Motor neuron (in vitro differentiated cells): ENCODE data around the gene MBD3L4. TPM values are rescaled to one million over a fixed set of nuclear protein-coding genes. Genes with fewer than 3 reads are reported as not detected.
"Not testable (repeated sequence)": the region's sequence is repeated elsewhere in the genome, so short reads cannot be mapped to it uniquely, and the experiment has no call there.

ENCODE experiments used
- ATAC-seq, 8 experiments: fragments of 200-7000 bp; cut with Tn5 transposase; replicated peaks in 6 of 8; 2 replicates each; pipeline ENCODE4 v1.8.0; 2021; ENCODE audit warnings: mild to moderate bottlenecking in 8 of 8, moderate library complexity in 8 of 8
- H3K27ac ChIP-seq, 2 donors: fragments of 250-450 bp; sonication (Bioruptor Pico); 2 replicates each; pipeline ENCODE4 v1.9.0; 2021; ENCODE audit warnings: antibody characterized with exemption in 2 of 2, mild to moderate bottlenecking in 2 of 2, moderate library complexity in 1 of 2
- H3K4me1 ChIP-seq, 2 donors: fragments of 250-450 bp; sonication (Bioruptor Pico); replicated peaks in 1 of 2; 2 replicates each; pipeline ENCODE4 v1.6.1; 2021; ENCODE audit warnings: antibody characterized with exemption in 2 of 2, mild to moderate bottlenecking in 2 of 2, moderate library complexity in 1 of 2
- H3K4me3 ChIP-seq, 5 donors: fragments of 250-450 bp; sonication (Bioruptor Pico); 2 replicates each; pipeline ENCODE4 v1.9.0; 2021; ENCODE audit warnings: antibody characterized with exemption in 5 of 5, mild to moderate bottlenecking in 5 of 5, moderate library complexity in 4 of 5
- WGBS, 10 experiments: fragments of 450-650 bp; shearing (Covaris generic); methylation state at CpG; one replicate each; pipeline ENCODE4 v1.0.0; 2022; 5-methylcytosine and 5-hydroxymethylcytosine counted together
- in situ Hi-C, 9 experiments: fragments of 400-800 bp; cut with MboI; loops; one replicate each; pipeline ENCODE4 v1.15.0; 2021; ENCODE audit warnings: low sequenced_read_pairs in 9 of 9, low pct_unique_long_range_greater_than_20kb in 2 of 9; ENCODE audit not compliant: unreplicated experiment in 9 of 9
- total RNA-seq, 8 experiments: library from RNA; unstranded; fragments of 300-600 nt; gene quantifications; 2 replicates each; pipeline versions ENCODE4 v1.2.3 to v1.2.4, GENCODE V29; 2022

Gene MBD3L4
- total RNA-seq, 8 experiments from 2014 or later: 0.71 TPM; not detected in 7

- WGBS, 10 experiments: 40 to 86% (median 68%) methylated on average over 1 to 8 of the region's 9 CpGs; no CpG with 5 or more reads in 3 of the 10 experiments
- no peak overlapping the region for H3K4me3 ChIP-seq
- H3K27ac ChIP-seq: no peak overlapping the region
- in situ Hi-C loops: no loop called here
- ATAC-seq: no peak
- no peaks in the 10 kb centered on the region for H3K4me1 ChIP-seq
Measured at GRCh38 chr19:7063764-7064418, 23.9 kb upstream of the MBD3L4 start.

GRCh38 chr19:7063339-7063738 is 23.4 kb upstream of the MBD3L4 start:
- ATAC-seq: no peak
- no peak overlapping the region for H3K27ac ChIP-seq
- 17 to 100% (median 58%) methylated on average over 1 to 4 of the region's 4 CpGs; no CpG with 5 or more reads in 3 of the 10 experiments for WGBS, 10 experiments
- H3K4me3 ChIP-seq: no peak overlapping the region
- in situ Hi-C loops: no loop called here
- H3K4me1 ChIP-seq: no peaks in the 10 kb centered on the region

- H3K4me3 ChIP-seq, in situ Hi-C loops, ATAC-seq, H3K4me1 ChIP-seq, H3K27ac ChIP-seq: not testable (repeated sequence)
- WGBS, 10 experiments: no CpG with 5 or more reads among the region's 2 CpGs
Measured at GRCh38 chr19:7059977-7060376, 20.0 kb upstream of the MBD3L4 start.

- H3K4me1 ChIP-seq, H3K27ac ChIP-seq, H3K4me3 ChIP-seq, in situ Hi-C loops, ATAC-seq: not testable (repeated sequence)
- no CpG with 5 or more reads among the region's 8 CpGs for WGBS, 10 experiments
Measured at GRCh38 chr19:7058576-7058975, 18.6 kb upstream of the MBD3L4 start, which contains the start of gene MBD3L3. MBD3L3 (minus strand) TSS chr19:7058676; CDS start chr19:7058605, 71 bp downstream.

- WGBS, 10 experiments: no CpG with 5 or more reads among the region's 16 CpGs
- ATAC-seq, H3K27ac ChIP-seq, in situ Hi-C loops, H3K4me3 ChIP-seq, H3K4me1 ChIP-seq: not testable (repeated sequence)
Measured at GRCh38 chr19:7056371-7056770, 16.4 kb upstream of the MBD3L4 start.

- in situ Hi-C loops, H3K4me1 ChIP-seq, ATAC-seq, H3K27ac ChIP-seq, H3K4me3 ChIP-seq: not testable (repeated sequence)
- 72 to 75% (median 74%) methylated on average over 7 to 11 of the region's 14 CpGs; no CpG with 5 or more reads in 7 of the 10 experiments for WGBS, 10 experiments
Measured at GRCh38 chr19:7055679-7056078, 15.7 kb upstream of the MBD3L4 start.

- in situ Hi-C loops: not testable (repeated sequence)
Measured at GRCh38 chr19:7054635-7055368, 14.8 kb upstream of the MBD3L4 start.

GRCh38 chr19:7052896-7053295 is 12.9 kb upstream of the MBD3L4 start:
- H3K4me1 ChIP-seq, H3K4me3 ChIP-seq, H3K27ac ChIP-seq, in situ Hi-C loops, ATAC-seq: not testable (repeated sequence)
- WGBS, 10 experiments: 71 to 90% (median 75%) methylated on average over 2 to 6 of the region's 7 CpGs; no CpG with 5 or more reads in 5 of the 10 experiments

More at GRCh38 chr19:7054635-7055368, 14.8 kb upstream of the MBD3L4 start:
- not testable (repeated sequence) for H3K4me1 ChIP-seq, H3K27ac ChIP-seq, ATAC-seq, H3K4me3 ChIP-seq
- WGBS, 10 experiments: 60 to 100% (median 86%) methylated on average over 1 to 11 of the region's 14 CpGs; no CpG with 5 or more reads in 3 of the 10 experiments

- H3K4me1 ChIP-seq, in situ Hi-C loops, ATAC-seq, H3K4me3 ChIP-seq, H3K27ac ChIP-seq: not testable (repeated sequence)
- WGBS, 10 experiments: 89% methylated on average over 1 of the region's 5 CpGs; no CpG with 5 or more reads in 9 of the 10 experiments
Measured at GRCh38 chr19:7051421-7051820, 11.4 kb upstream of the MBD3L4 start.

GRCh38 chr19:7049021-7049420 is 9.0 kb upstream of the MBD3L4 start, which contains the start of gene MBD3L2:
MBD3L2 (plus strand) TSS chr19:7049321; CDS start chr19:7049374, 53 bp downstream.
- WGBS, 10 experiments: no CpG with 5 or more reads among the region's 7 CpGs
- in situ Hi-C loops, H3K27ac ChIP-seq, H3K4me3 ChIP-seq, H3K4me1 ChIP-seq, ATAC-seq: not testable (repeated sequence)

- H3K4me3 ChIP-seq, H3K4me1 ChIP-seq, H3K27ac ChIP-seq, ATAC-seq, in situ Hi-C loops: not testable (repeated sequence)
- no CpG with 5 or more reads among the region's 2 CpGs for WGBS, 10 experiments
Measured at GRCh38 chr19:7041563-7041962, 1.6 kb upstream of the MBD3L4 start.

- ATAC-seq, H3K4me3 ChIP-seq, H3K4me1 ChIP-seq, in situ Hi-C loops, H3K27ac ChIP-seq: not testable (repeated sequence)
- no CpG with 5 or more reads among the region's 9 CpGs for WGBS, 10 experiments
Measured at GRCh38 chr19:7030278-7030677, 9.7 kb downstream of the MBD3L4 start, which contains the start of gene MBD3L5. MBD3L5 (plus strand) TSS chr19:7030578; CDS start chr19:7030612, 34 bp downstream.

GRCh38 chr19:7028790-7029189 is 11.2 kb downstream of the MBD3L4 start:
- H3K4me3 ChIP-seq, ATAC-seq, in situ Hi-C loops, H3K27ac ChIP-seq, H3K4me1 ChIP-seq: not testable (repeated sequence)
- no CpG with 5 or more reads among the region's 1 CpG for WGBS, 10 experiments
